IMR-90 (cell line): ENCODE measurements around the gene CERK. TPM values are rescaled to one million over a fixed set of nuclear protein-coding genes. Genes with fewer than 3 reads are reported as not detected.

ENCODE experiments used
- ATAC-seq: fragments of 200-7000 bp; cut with Tn5 transposase; 2 replicates; pipeline ENCODE4 v1.9.1; 2020; ENCODE audit warnings: low read depth, mild to moderate bottlenecking, moderate library complexity
- BruUV-seq: library from RNA; stranded (reverse); fragments of 400-500 nt; replicated peaks from 2 replicates; lab custom pipeline; 2021; lab: Mats Ljungman, UMichigan
- CTCF ChIA-PET: fragments of 300-600 bp; formaldehyde crosslinking; extraction: SDS; loops from one replicate; lab custom pipeline; 2021; ENCODE audit warnings: antibody characterized with exemption; lab: Yijun Ruan, JAX
- POLR2A ChIA-PET: fragments of 300-600 bp; sonication (Branson Sonifier 250); formaldehyde crosslinking; loops from one replicate; lab custom pipeline; 2022; ENCODE audit warnings: antibody characterized with exemption; ENCODE audit not compliant: unreplicated experiment; lab: Charles Lee
- DNase-seq: peaks from one replicate; pipeline ENCODE4 v3.0.0; 2013
- H2AFZ ChIP-seq: replicated peaks from 2 replicates; pipeline ENCODE3; 2013; ENCODE audit warnings: low read length, mild to moderate bottlenecking; ENCODE audit not compliant: poor library complexity
- H2AK5ac ChIP-seq: 2 replicates; pipeline ENCODE4 v1.6.1; 2013; ENCODE audit warnings: low read depth, low read length, inconsistent platforms
- H2AK9ac ChIP-seq: replicated peaks from 2 replicates; pipeline ENCODE3; 2013; ENCODE audit warnings: mild to moderate bottlenecking, low read depth, low read length, moderate library complexity; ENCODE audit not compliant: poor library complexity
- H2BK120ac ChIP-seq: 2 replicates; pipeline ENCODE4 v1.6.1; 2013; ENCODE audit warnings: low read depth, low read length, inconsistent platforms
- H2BK15ac ChIP-seq: 3 replicates; pipeline ENCODE4 v1.6.1; 2013; ENCODE audit warnings: low read depth, low read length, inconsistent platforms
- H2BK20ac ChIP-seq: 2 replicates; pipeline ENCODE4 v1.6.1; 2013; ENCODE audit warnings: low read depth, mild to moderate bottlenecking, inconsistent platforms, low read length, moderate library complexity
- H2BK5ac ChIP-seq: 2 replicates; pipeline ENCODE4 v1.6.1; 2013; ENCODE audit warnings: mild to moderate bottlenecking, low read depth, low read length, inconsistent platforms; ENCODE audit not compliant: poor library complexity, severe bottlenecking
- H3K14ac ChIP-seq: replicated peaks from 2 replicates; pipeline ENCODE4 v1.6.1; 2013; ENCODE audit warnings: low read depth, low read length, inconsistent platforms
- H3K18ac ChIP-seq: 2 replicates; pipeline ENCODE4 v1.6.1; 2013; ENCODE audit warnings: low read depth, low read length, control low read depth
- H3K23ac ChIP-seq: 2 replicates; pipeline ENCODE4 v1.6.1; 2013; ENCODE audit warnings: low read depth, low read length, inconsistent platforms
- H3K27ac ChIP-seq: 2 replicates; pipeline ENCODE4 v1.5.1; 2013; ENCODE audit warnings: mild to moderate bottlenecking, control low read depth, low read length; ENCODE audit not compliant: insufficient read depth
- H3K27me3 ChIP-seq: 2 replicates; pipeline ENCODE4 v1.6.1; 2013; ENCODE audit warnings: low read length; ENCODE audit not compliant: control insufficient read depth, insufficient read depth
- H3K36me3 ChIP-seq: 2 replicates; pipeline ENCODE4 v1.6.1; 2013; ENCODE audit warnings: low read length, mixed read lengths; ENCODE audit not compliant: control insufficient read depth, insufficient read depth
- H3K4ac ChIP-seq: 2 replicates; pipeline ENCODE4 v1.6.1; 2013; ENCODE audit warnings: low read depth, low read length, inconsistent platforms
- H3K4me1 ChIP-seq: 2 replicates; pipeline ENCODE4 v1.6.1; 2013; ENCODE audit warnings: low read length, mixed read lengths; ENCODE audit not compliant: control insufficient read depth, insufficient read depth
- H3K4me2 ChIP-seq: 2 replicates; pipeline ENCODE4 v1.6.1; 2013; ENCODE audit warnings: low read depth, mild to moderate bottlenecking, control low read depth, low read length, moderate library complexity
- H3K4me3 ChIP-seq: 2 replicates; pipeline ENCODE4 v1.5.1; 2013; ENCODE audit warnings: low read depth, mild to moderate bottlenecking, control low read depth, low read length, moderate library complexity; ENCODE audit not compliant: insufficient read depth
- H3K56ac ChIP-seq: 2 replicates; pipeline ENCODE4 v1.6.1; 2013; ENCODE audit warnings: low read length, inconsistent platforms; ENCODE audit not compliant: insufficient read depth; ENCODE audit errors: extremely low read depth
- H3K79me1 ChIP-seq, 2 experiments: 2 replicates each; pipeline ENCODE4 v1.6.1; 2013; ENCODE audit warnings: low read length in 2 of 2, inconsistent platforms in 1 of 2, low read depth in 1 of 2
- H3K9ac ChIP-seq: 2 replicates; pipeline ENCODE4 v1.6.1; 2013; ENCODE audit warnings: low read depth, low read length, control low read depth
- H3K9me1 ChIP-seq: 2 replicates; pipeline ENCODE4 v1.6.1; 2013; ENCODE audit warnings: low read length, inconsistent platforms; ENCODE audit not compliant: insufficient read depth
- H3K9me3 ChIP-seq: 2 replicates; pipeline ENCODE4 v1.6.1; 2013; ENCODE audit warnings: low read length; ENCODE audit not compliant: control insufficient read depth, insufficient read depth
- H4K20me1 ChIP-seq: 2 replicates; pipeline ENCODE4 v1.6.1; 2013; ENCODE audit warnings: low read length, inconsistent platforms; ENCODE audit not compliant: insufficient read depth
- H4K5ac ChIP-seq: 2 replicates; pipeline ENCODE4 v1.6.1; 2013; ENCODE audit warnings: mild to moderate bottlenecking, low read depth, low read length, control low read depth
- H4K8ac ChIP-seq, 2 experiments: 2 replicates each; pipeline ENCODE4 v1.6.1; 2013; ENCODE audit warnings: low read depth in 2 of 2, low read length in 2 of 2, control low read depth in 1 of 2, inconsistent platforms in 1 of 2
- H4K91ac ChIP-seq: 2 replicates; pipeline ENCODE4 v1.6.1; 2013; ENCODE audit warnings: low read depth, low read length, inconsistent platforms; ENCODE audit not compliant: insufficient read depth
- BHLHE40 ChIP-seq: fragments of 150-350 bp; IDR thresholded peaks from 2 replicates; pipeline ENCODE4 v1.6.1; 2016; ENCODE audit warnings: mild to moderate bottlenecking, low read depth, low read length
- CEBPB ChIP-seq: IDR thresholded peaks from 2 replicates; pipeline ENCODE4 v1.6.1; 2012; ENCODE audit warnings: low read depth, low read length, improper control_type of control experiment
- FOS ChIP-seq: fragments of 150-350 bp; IDR thresholded peaks from 2 replicates; pipeline ENCODE4 v1.6.1; 2016; ENCODE audit warnings: low read depth, low read length
- MAZ ChIP-seq: IDR thresholded peaks from 2 replicates; pipeline ENCODE4 v1.6.1; 2012; ENCODE audit warnings: low read depth, mild to moderate bottlenecking, low read length, improper control_type of control experiment, moderate library complexity, borderline replicate concordance
- MXI1 ChIP-seq: IDR thresholded peaks from 2 replicates; pipeline ENCODE4 v1.6.1; 2012; ENCODE audit warnings: low read depth, mild to moderate bottlenecking, low read length, moderate library complexity, borderline replicate concordance
- NFE2L2 ChIP-seq: fragments of 150-350 bp; IDR thresholded peaks from 2 replicates; pipeline ENCODE4 v1.6.1; 2016; ENCODE audit warnings: low read depth, mild to moderate bottlenecking, low read length
- POLR2A ChIP-seq: IDR thresholded peaks from 2 replicates; pipeline ENCODE4 v1.6.1; 2012; ENCODE audit warnings: mild to moderate bottlenecking, low read depth, low read length
- RCOR1 ChIP-seq: IDR thresholded peaks from 2 replicates; pipeline ENCODE4 v1.6.1; 2012; ENCODE audit warnings: mild to moderate bottlenecking, low read length, improper control_type of control experiment; ENCODE audit not compliant: insufficient replicate concordance
- RFX5 ChIP-seq: IDR thresholded peaks from 2 replicates; pipeline ENCODE4 v1.8.0; 2012; ENCODE audit warnings: low read depth, mild to moderate bottlenecking, low read length, moderate library complexity
- WGBS, 2 experiments: methylation state at CpG; one replicate each; pipeline versions ENCODE4 v1.1.5 to v1.1.7; 2013; ENCODE audit warnings: missing lambda C conversion rate in 2 of 2; ENCODE audit not compliant: insufficient read length in 1 of 2; ENCODE audit errors: extremely low coverage in 2 of 2; 5-methylcytosine and 5-hydroxymethylcytosine counted together
- dilution Hi-C: fragments of 300-500 bp; cut with HindIII; formaldehyde crosslinking; loops from one replicate; pipeline ENCODE4 v1.14.3; 2018; ENCODE audit warnings: low sequenced_read_pairs; ENCODE audit not compliant: unreplicated experiment
- in situ Hi-C: fragments of 300-500 bp; cut with MboI; formaldehyde crosslinking; loops from 3 replicates; pipeline ENCODE4 v1.14.3; 2019; ENCODE audit warnings: low sequenced_read_pairs, inconsistent platforms, mixed read lengths
- intact Hi-C: fragments of 100-400 bp; cut with micrococcal nuclease; formaldehyde crosslinking; loops from 2 replicates; pipeline ENCODE4 v1.10.0; 2022
- polyA plus RNA-seq, 3 experiments: library from polyadenylated mRNA; depleted of rRNA; stranded (reverse); fragments of >200 nt; gene quantifications; 2 replicates each; pipeline ENCODE4 v1.2.3, GENCODE V29; 2012; ENCODE audit warnings: low replicate concordance in 1 of 3
- total RNA-seq: library from RNA; depleted of rRNA; stranded (reverse); fragments of >200 nt; gene quantifications from 2 replicates; pipeline ENCODE4 v1.2.3, GENCODE V29; 2012
- TF ChIP-seq, protein P1 (sequence below): conservative IDR thresholded peaks from 2 replicates; pipeline ENCODE4 v1.5.1; 2012; ENCODE audit warnings: mild to moderate bottlenecking, low read depth, low read length, improper control_type of control experiment

Gene CERK
- total and polyA plus RNA-seq, 2 of the 4 experiments (the other 2 are of a cell fraction), result 25.3 to 38.7 TPM

DNA sequence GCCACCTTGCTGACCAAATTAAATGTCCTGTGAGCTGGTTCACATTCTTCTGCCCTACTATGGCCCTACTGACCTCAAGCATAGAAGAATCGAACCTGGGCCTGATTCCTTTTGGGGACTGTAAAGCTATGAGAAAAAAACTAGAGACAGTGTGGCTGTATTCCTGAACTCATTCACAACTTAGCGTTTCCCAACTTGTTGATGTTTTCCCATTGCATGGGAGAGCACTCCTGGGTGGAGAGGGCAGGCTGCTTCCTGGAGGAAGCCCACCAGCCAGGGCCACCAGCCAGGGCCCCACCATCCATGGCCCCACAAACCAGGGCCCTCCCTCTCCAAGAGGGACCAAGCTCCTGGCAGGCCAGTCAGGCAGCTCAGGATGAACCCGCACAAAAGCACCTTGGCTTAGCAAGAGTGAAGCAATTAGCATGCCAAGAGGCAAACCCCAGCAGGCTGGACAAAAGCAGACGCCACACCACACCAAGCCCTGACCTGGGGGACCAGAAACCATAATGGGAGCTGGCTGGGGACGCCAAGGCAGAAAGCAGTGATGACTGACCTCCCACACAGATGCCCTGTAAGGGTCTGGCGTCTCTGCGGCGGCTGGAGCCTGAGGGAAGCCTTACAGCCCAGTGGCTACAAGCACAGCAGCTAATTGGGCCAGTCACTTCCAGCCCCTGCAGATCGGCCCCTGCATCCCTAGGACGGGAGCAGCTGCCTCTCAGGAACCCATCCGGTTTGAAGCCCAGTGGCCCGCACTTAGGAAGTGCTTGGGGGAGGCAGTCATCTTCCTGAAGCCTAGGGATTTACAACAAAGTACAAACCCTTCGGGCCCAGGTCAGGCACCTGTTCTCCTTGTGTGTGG, 2.1 kb downstream of the CERK start:
- H3K23ac ChIP-seq, result peak overlapping the region; percentile 40
- 0 out of 2 replicates have a peak overlapping the region, but pooled peaks have one; percentile 40 for H2BK20ac ChIP-seq
- POLR2A ChIA-PET, result no interaction called here
- 0 out of 2 replicates have a peak overlapping the region, but pooled peaks have one; percentile 41 for H3K14ac ChIP-seq
- in situ Hi-C loops, result no loop called here
- DNase-seq (no peak), ATAC-seq (no peak)
- no peak overlapping the region for H3K27ac ChIP-seq
- intact Hi-C loops, result loop anchor here (2.0 to 5.0 kb wide), 2 partner anchors 173 to 1756 kb away; no protein-coding TSS in a partner anchor
- WGBS, 2 experiments, result 40% methylated on average over 1 of the region's 13 CpGs; no CpG with 5 or more reads in 1 of the 2 experiments
- no peak overlapping the region for H4K5ac ChIP-seq
- no peak overlapping the region for H4K91ac ChIP-seq
- H4K8ac ChIP-seq, result no peak overlapping the region
- peaks cover 9% of the 10 kb centered on the region for H3K36me3 ChIP-seq
- H2AFZ ChIP-seq, result no peak overlapping the region
- TF ChIP-seq MXI1 (no peak), POLR2A (no peak), BHLHE40 (no peak), CEBPB (no peak), NFE2L2 (no peak), FOS (no peak), MAZ (no peak), RCOR1 (no peak), RFX5 (no peak)
- TF ChIP-seq, protein P1, sequence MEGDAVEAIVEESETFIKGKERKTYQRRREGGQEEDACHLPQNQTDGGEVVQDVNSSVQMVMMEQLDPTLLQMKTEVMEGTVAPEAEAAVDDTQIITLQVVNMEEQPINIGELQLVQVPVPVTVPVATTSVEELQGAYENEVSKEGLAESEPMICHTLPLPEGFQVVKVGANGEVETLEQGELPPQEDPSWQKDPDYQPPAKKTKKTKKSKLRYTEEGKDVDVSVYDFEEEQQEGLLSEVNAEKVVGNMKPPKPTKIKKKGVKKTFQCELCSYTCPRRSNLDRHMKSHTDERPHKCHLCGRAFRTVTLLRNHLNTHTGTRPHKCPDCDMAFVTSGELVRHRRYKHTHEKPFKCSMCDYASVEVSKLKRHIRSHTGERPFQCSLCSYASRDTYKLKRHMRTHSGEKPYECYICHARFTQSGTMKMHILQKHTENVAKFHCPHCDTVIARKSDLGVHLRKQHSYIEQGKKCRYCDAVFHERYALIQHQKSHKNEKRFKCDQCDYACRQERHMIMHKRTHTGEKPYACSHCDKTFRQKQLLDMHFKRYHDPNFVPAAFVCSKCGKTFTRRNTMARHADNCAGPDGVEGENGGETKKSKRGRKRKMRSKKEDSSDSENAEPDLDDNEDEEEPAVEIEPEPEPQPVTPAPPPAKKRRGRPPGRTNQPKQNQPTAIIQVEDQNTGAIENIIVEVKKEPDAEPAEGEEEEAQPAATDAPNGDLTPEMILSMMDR, result no peak
- no TSS peak for BruUV-seq
- H3K9me1 ChIP-seq, result peaks cover 23% of the 10 kb centered on the region
- H2BK120ac ChIP-seq, result no peak overlapping the region
- CTCF ChIA-PET, result interaction anchor here (0.6 kb wide), 1 partner anchor 18 kb away, joined by 3 read pairs; no protein-coding TSS in a partner anchor
- no peak overlapping the region for H2BK5ac ChIP-seq
- H2AK9ac ChIP-seq, result peak overlapping the region; percentile 62
- no peak overlapping the region for H3K9ac ChIP-seq
- peak overlapping the region; percentile 75; the same call in 1 of the 2 replicates for H3K4me2 ChIP-seq
- H3K27me3 ChIP-seq, result no peaks in the 10 kb centered on the region
- dilution Hi-C loops, result no loop called here
- H3K9me3 ChIP-seq, result no peaks in the 10 kb centered on the region
- H2AK5ac ChIP-seq, result no peak overlapping the region
- H3K4me1 ChIP-seq, result peaks cover 41% of the 10 kb centered on the region
- H2BK15ac ChIP-seq, result no peak overlapping the region
- no peak overlapping the region for H3K56ac ChIP-seq
- H3K4ac ChIP-seq, result peak overlapping the region; percentile 3; the same call in 1 of the 2 replicates
- no peak overlapping the region for H3K18ac ChIP-seq
- peaks cover 54% of the 10 kb centered on the region for H4K20me1 ChIP-seq
- H3K79me1 ChIP-seq, result peaks cover 26 to 70% of the 10 kb centered on the region in 2 experiments; a peak in 3 of 4 replicates
- no peak overlapping the region for H3K4me3 ChIP-seq
